Gastrocnemius medialis (tissue), 4 donors: Measurements from ENCODE around the gene PDXK. TPM values are rescaled to one million over a fixed set of nuclear protein-coding genes. Genes with fewer than 3 reads are reported as not detected.

ENCODE experiments used
- ATAC-seq, 2 donors: fragments of 150-250 bp; one replicate each; pipeline ENCODE4 v1.9.1; 2016
- DNase-seq, 2 donors: peaks; one replicate each; pipeline ENCODE4 v3.0.0-alpha.2; 2019
- H3K27ac ChIP-seq, 4 donors: fragments of 200-600 bp; sonication (generic); 1 replicate in 1 of 4; 2 replicates in 3 of 4; pipeline ENCODE4 v1.5.1; 2016 to 2018; ENCODE audit warnings: mild to moderate bottlenecking in 2 of 4, moderate library complexity in 1 of 4
- H3K27me3 ChIP-seq, 3 donors: fragments of 200-600 bp; sonication (generic) in 2 of 3; 1 replicate in 1 of 3; 2 replicates in 2 of 3; pipeline versions ENCODE4 v1.5.1 to v1.6.0; 2016 to 2019; ENCODE audit warnings: mild to moderate bottlenecking in 1 of 3, moderate library complexity in 1 of 3
- H3K36me3 ChIP-seq, 2 donors: fragments of 200-600 bp; sonication (generic) in 1 of 2; one replicate each; pipeline ENCODE4 v1.5.1; 2017 to 2018
- H3K4me1 ChIP-seq, 2 donors: fragments of 200-600 bp; sonication (generic) in 1 of 2; one replicate each; pipeline ENCODE4 v1.5.1; 2016 to 2017; ENCODE audit warnings: mild to moderate bottlenecking in 2 of 2
- H3K4me3 ChIP-seq, 4 donors: fragments of 200-600 bp; sonication (generic) in 3 of 4; 1 replicate in 1 of 4; 2 replicates in 3 of 4; pipeline ENCODE4 v1.5.1; 2016 to 2019; ENCODE audit warnings: mild to moderate bottlenecking in 2 of 4
- H3K9me3 ChIP-seq, 3 donors: fragments of 200-600 bp; sonication (generic) in 2 of 3; 1 replicate in 1 of 3; 2 replicates in 2 of 3; pipeline ENCODE4 v1.5.1; 2016 to 2019
- CTCF ChIP-seq, 5 experiments: fragments of 450-650 bp in 3 of 5; fragments of 200-600 bp in 2 of 5; sonication (generic) in 2 of 5; IDR thresholded peaks in 4 of 5; conservative IDR thresholded peaks in 1 of 5; 1 replicate in 4 of 5; 2 replicates in 1 of 5; pipeline ENCODE4 v1.5.1; 2016 to 2019; ENCODE audit warnings: antibody characterized with exemption in 5 of 5, mild to moderate bottlenecking in 3 of 5, moderate library complexity in 3 of 5
- POLR2A ChIP-seq, 2 donors: fragments of 450-650 bp; IDR thresholded peaks; one replicate each; pipeline ENCODE4 v1.6.1; 2017; ENCODE audit warnings: antibody characterized with exemption in 2 of 2, mild to moderate bottlenecking in 2 of 2, moderate library complexity in 2 of 2
- in situ Hi-C, 4 donors: fragments of 200-750 bp; cut with MboI; loops; one replicate each; pipeline versions ENCODE4 v1.15.0 to v1.8.0; 2017; ENCODE audit warnings: low sequenced_read_pairs in 4 of 4
- intact Hi-C: fragments of 100-400 bp; cut with DNase I; formaldehyde crosslinking; loops from one replicate; pipeline ENCODE4 v1.15.1; 2023; ENCODE audit warnings: low total_unique reads
- total RNA-seq, 4 donors: library from RNA; depleted of rRNA; stranded (reverse); fragments of >200 nt; gene quantifications; one replicate each; pipeline versions ENCODE4 v1.1.0 to v1.2.3, GENCODE V29; 2016

Gene PDXK
- total RNA-seq, 4 donors from 2014 or later: 12.4 to 39.2 (median 21.9) TPM

- Histone ChIP-seq H3K4me1 (peaks cover 9 to 10% of the 10 kb centered on the region in 2 donors), H3K4me3 (no peak overlapping the region), H3K27me3 (no peaks in the 10 kb centered on the region), H3K27ac (no peak overlapping the region), H3K9me3 (no peaks in the 10 kb centered on the region), H3K36me3 (peaks cover 0 to 2% of the 10 kb centered on the region in 2 donors)
- intact Hi-C loops: loop anchor here (5.0 kb wide), 1 partner anchor 807 kb away; the partner anchor contains the start of gene PKNOX1
- no peak for ATAC-seq
- in situ Hi-C loops: loop anchor here in 1 of 4 donors (10.0 kb wide), 1 partner anchor 55 kb away; no protein-coding TSS in a partner anchor
- TF ChIP-seq CTCF (IDR thresholded peaks at IDR 0.05 in 4 of 5, conservative IDR thresholded peaks at IDR 0.05 in 1 of 5): no peak
- no peak for TF ChIP-seq POLR2A (IDR thresholded peaks at IDR 0.05)
- no peak for DNase-seq
These were observed 60.7 kb downstream of the PDXK start for GRCh38 chr21:43779660-43780059.

- intact Hi-C loops: no loop called here
- H3K9me3 ChIP-seq: no peaks in the 10 kb centered on the region
- no peaks in the 10 kb centered on the region for H3K4me1 ChIP-seq
- H3K36me3 ChIP-seq: no peaks in the 10 kb centered on the region
- H3K27ac ChIP-seq: no peak overlapping the region
- ATAC-seq: no peak
- TF ChIP-seq POLR2A (IDR thresholded peaks at IDR 0.05): no peak
- no peak for TF ChIP-seq CTCF (IDR thresholded peaks at IDR 0.05 in 4 of 5, conservative IDR thresholded peaks at IDR 0.05 in 1 of 5)
- no peak overlapping the region for H3K4me3 ChIP-seq
- no peaks in the 10 kb centered on the region for H3K27me3 ChIP-seq
- no peak for DNase-seq
- in situ Hi-C loops: no loop called here
These were observed 62.9 kb downstream of the PDXK start for GRCh38 chr21:43781846-43782245.

- DNase-seq: no peak
- no peaks in the 10 kb centered on the region for H3K4me1 ChIP-seq
- in situ Hi-C loops (no loop called here), intact Hi-C loops (no loop called here)
- ATAC-seq: no peak
- no peak overlapping the region for H3K27ac ChIP-seq
- no peaks in the 10 kb centered on the region for H3K27me3 ChIP-seq
- H3K4me3 ChIP-seq: no peak overlapping the region
- no peaks in the 10 kb centered on the region for H3K9me3 ChIP-seq
- H3K36me3 ChIP-seq: no peaks in the 10 kb centered on the region
- TF ChIP-seq CTCF (IDR thresholded peaks at IDR 0.05 in 4 of 5, conservative IDR thresholded peaks at IDR 0.05 in 1 of 5) (no peak), POLR2A (IDR thresholded peaks at IDR 0.05) (no peak)
These were observed 63.6 kb downstream of the PDXK start for GRCh38 chr21:43782431-43783097.

GRCh38 chr21:43783098-43783700 is 64.3 kb downstream of the PDXK start:
- in situ Hi-C loops (no loop called here), intact Hi-C loops (no loop called here)
- no peak for ATAC-seq

More at GRCh38 chr21:43783098-43783700, 64.3 kb downstream of the PDXK start:
- H3K27me3 ChIP-seq: no peaks in the 10 kb centered on the region
- no peaks in the 10 kb centered on the region for H3K9me3 ChIP-seq
- TF ChIP-seq CTCF (IDR thresholded peaks at IDR 0.05 in 4 of 5, conservative IDR thresholded peaks at IDR 0.05 in 1 of 5): no peak
- TF ChIP-seq POLR2A (IDR thresholded peaks at IDR 0.05): no peak
- H3K27ac ChIP-seq: no peak overlapping the region
- no peak overlapping the region for H3K4me3 ChIP-seq
- DNase-seq: no peak
- H3K4me1 ChIP-seq: no peaks in the 10 kb centered on the region
- H3K36me3 ChIP-seq: no peaks in the 10 kb centered on the region
